DOHH2 (cell line): Measurements from ENCODE around the gene LURAP1L.

Experiments
- H3F3A ChIP-seq: fragments of 200-600 bp; sonication (generic), shearing (Covaris generic); 2 replicates; pipeline ENCODE4 v1.6.0; 2016; ENCODE audit warnings: antibody characterized with exemption, mild to moderate bottlenecking; ENCODE audit not compliant: control insufficient read depth, insufficient read depth
- H3K27ac ChIP-seq: fragments of 200-600 bp; sonication (generic); 2 replicates; pipeline ENCODE4 v1.5.1; 2014; ENCODE audit warnings: low read depth, mild to moderate bottlenecking, low read length, moderate library complexity
- H3K27me3 ChIP-seq: fragments of 200-600 bp; sonication (generic); 2 replicates; pipeline ENCODE4 v1.6.1; 2014; ENCODE audit warnings: mild to moderate bottlenecking, low read length, mixed read lengths; ENCODE audit not compliant: control insufficient read depth
- H3K36me3 ChIP-seq: fragments of 200-600 bp; sonication (generic); 2 replicates; pipeline ENCODE4 v1.6.1; 2014; ENCODE audit warnings: mild to moderate bottlenecking, low read length, moderate library complexity, mixed read lengths; ENCODE audit not compliant: control insufficient read depth
- H3K4me1 ChIP-seq: fragments of 200-600 bp; sonication (generic); 2 replicates; pipeline ENCODE4 v1.6.1; 2014; ENCODE audit warnings: mild to moderate bottlenecking, low read length, mixed read lengths; ENCODE audit not compliant: control insufficient read depth
- H3K4me2 ChIP-seq: fragments of 200-600 bp; sonication (generic); 2 replicates; pipeline ENCODE4 v1.6.0; 2014; ENCODE audit warnings: mild to moderate bottlenecking, low read length, moderate library complexity
- H3K4me3 ChIP-seq: fragments of 200-600 bp; sonication (generic); 2 replicates; pipeline ENCODE4 v1.5.1; 2014; ENCODE audit warnings: mild to moderate bottlenecking, low read length, mixed read lengths
- H3K79me2 ChIP-seq: fragments of 200-600 bp; sonication (generic); 2 replicates; pipeline ENCODE4 v1.6.1; 2014; ENCODE audit warnings: mild to moderate bottlenecking, low read length, mixed read lengths; ENCODE audit not compliant: control insufficient read depth
- H3K9me2 ChIP-seq: fragments of 200-600 bp; sonication (generic); replicated peaks from 2 replicates; pipeline ENCODE4 v1.6.1; 2014; ENCODE audit warnings: mild to moderate bottlenecking, low read length, mixed read lengths; ENCODE audit not compliant: control insufficient read depth
- H3K9me3 ChIP-seq: fragments of 200-600 bp; sonication (generic); 2 replicates; pipeline ENCODE4 v1.6.1; 2014; ENCODE audit warnings: antibody characterized with exemption, low read length, mixed read lengths; ENCODE audit not compliant: control insufficient read depth, insufficient read depth
- H4K20me1 ChIP-seq: fragments of 200-600 bp; sonication (generic); 2 replicates; pipeline ENCODE4 v1.6.0; 2014; ENCODE audit warnings: low read depth, mild to moderate bottlenecking, antibody characterized with exemption, low read length, moderate library complexity; ENCODE audit not compliant: control insufficient read depth, insufficient read depth
- CTCF ChIP-seq: fragments of 200-600 bp; sonication (generic); IDR thresholded peaks from one replicate; pipeline ENCODE4 v1.5.1; 2014; ENCODE audit warnings: antibody characterized with exemption, mild to moderate bottlenecking, low read depth, low read length; ENCODE audit not compliant: poor library complexity, severe bottlenecking
- EZH2phosphoT487 ChIP-seq: fragments of 200-600 bp; sonication (generic); IDR thresholded peaks from 2 replicates; pipeline ENCODE4 v1.6.1; 2017; ENCODE audit warnings: borderline replicate concordance, mild to moderate bottlenecking, antibody characterized with exemption, low read length, moderate library complexity, mixed read lengths

The LURAP1L gene

GRCh38 chr9:12774861-12775678 lies at the start of gene LURAP1L:
LURAP1L (plus strand) TSS chr9:12775020; CDS start chr9:12775716, 696 bp downstream.
- H3K4me3 ChIP-seq, result no peak within 1 kb of the TSS
- no peaks in the 10 kb centered on the region; the same call in 1 of the 2 replicates for H3K9me3 ChIP-seq
- no peaks in the 10 kb centered on the region for H3F3A ChIP-seq
- H3K79me2 ChIP-seq, result no peaks in the 10 kb centered on the region
- H3K4me1 ChIP-seq, result no peaks in the 10 kb centered on the region
- no peak within 1 kb of the TSS for H3K27ac ChIP-seq
- no peaks in the 10 kb centered on the region for H3K36me3 ChIP-seq
- no peak within 1 kb of the TSS for H3K4me2 ChIP-seq
- H4K20me1 ChIP-seq, result no peaks in the 10 kb centered on the region
- TF ChIP-seq EZH2phosphoT487, result no peak
- TF ChIP-seq CTCF, result no peak
- H3K27me3 ChIP-seq, result no peaks in the 10 kb centered on the region
- no peaks in the 10 kb centered on the region for H3K9me2 ChIP-seq

- no peaks in the 10 kb centered on the region for H3K9me3 ChIP-seq
- no peak overlapping the region for H3K4me2 ChIP-seq
- H4K20me1 ChIP-seq, result no peaks in the 10 kb centered on the region
- H3F3A ChIP-seq, result no peaks in the 10 kb centered on the region
- H3K27me3 ChIP-seq, result no peaks in the 10 kb centered on the region
- H3K27ac ChIP-seq, result no peak overlapping the region
- TF ChIP-seq CTCF (no peak), EZH2phosphoT487 (no peak)
- H3K4me3 ChIP-seq, result no peak overlapping the region
- no peaks in the 10 kb centered on the region for H3K79me2 ChIP-seq
- H3K4me1 ChIP-seq, result no peaks in the 10 kb centered on the region
- no peaks in the 10 kb centered on the region for H3K9me2 ChIP-seq
- H3K36me3 ChIP-seq, result no peaks in the 10 kb centered on the region
Observed at GRCh38 chr9:12726795-12727194, 48.0 kb upstream of the LURAP1L start.

GRCh38 chr9:12730198-12730597 lies 44.6 kb upstream of the LURAP1L start:
- H3K9me3 ChIP-seq, result no peaks in the 10 kb centered on the region
- H3K27ac ChIP-seq, result no peak overlapping the region
- H4K20me1 ChIP-seq, result no peaks in the 10 kb centered on the region
- no peak overlapping the region for H3K4me2 ChIP-seq
- no peaks in the 10 kb centered on the region for H3K27me3 ChIP-seq
- H3K79me2 ChIP-seq, result no peaks in the 10 kb centered on the region
- H3K9me2 ChIP-seq, result no peaks in the 10 kb centered on the region
- H3F3A ChIP-seq, result no peaks in the 10 kb centered on the region
- TF ChIP-seq CTCF (no peak), EZH2phosphoT487 (no peak)
- H3K36me3 ChIP-seq, result no peaks in the 10 kb centered on the region
- H3K4me1 ChIP-seq, result no peaks in the 10 kb centered on the region
- H3K4me3 ChIP-seq, result no peak overlapping the region
